GM18861 (cell line): Measurements from ENCODE around the gene SPOCK1.
"Not testable (repeated sequence)": the region's sequence is repeated elsewhere in the genome, so short reads cannot be mapped to it uniquely, and the experiment has no call there.

Experiments
- ATAC-seq: cut with Tn5 transposase; IDR thresholded peaks from one replicate; pipeline ENCODE4 v1.9.1; 2021; ENCODE audit not compliant: unreplicated experiment

SPOCK1 gene

GRCh38 chr5:137398751-137399150, 100.4 kb downstream of the SPOCK1 start:
- ATAC-seq = no peak

DNA sequence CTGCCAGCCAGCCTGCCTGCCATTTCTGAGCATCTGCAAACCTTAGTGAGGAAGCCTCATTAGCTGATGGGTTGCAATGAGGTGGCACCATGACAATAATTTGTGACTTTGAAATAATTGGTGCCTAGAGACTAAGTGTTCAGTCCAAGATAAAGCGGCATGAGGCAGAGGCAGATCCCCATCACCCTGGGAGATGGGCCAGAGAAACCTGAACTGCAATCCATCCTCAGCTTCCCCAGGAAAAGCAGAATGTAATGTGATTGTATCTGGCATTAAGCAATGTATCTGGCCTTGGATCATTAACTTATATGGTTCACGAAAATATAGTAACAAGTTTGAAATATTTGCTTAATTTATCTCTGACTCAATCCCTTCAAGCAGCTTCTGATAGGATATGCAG, 101.0 kb downstream of the SPOCK1 start:
- ATAC-seq = no peak

DNA sequence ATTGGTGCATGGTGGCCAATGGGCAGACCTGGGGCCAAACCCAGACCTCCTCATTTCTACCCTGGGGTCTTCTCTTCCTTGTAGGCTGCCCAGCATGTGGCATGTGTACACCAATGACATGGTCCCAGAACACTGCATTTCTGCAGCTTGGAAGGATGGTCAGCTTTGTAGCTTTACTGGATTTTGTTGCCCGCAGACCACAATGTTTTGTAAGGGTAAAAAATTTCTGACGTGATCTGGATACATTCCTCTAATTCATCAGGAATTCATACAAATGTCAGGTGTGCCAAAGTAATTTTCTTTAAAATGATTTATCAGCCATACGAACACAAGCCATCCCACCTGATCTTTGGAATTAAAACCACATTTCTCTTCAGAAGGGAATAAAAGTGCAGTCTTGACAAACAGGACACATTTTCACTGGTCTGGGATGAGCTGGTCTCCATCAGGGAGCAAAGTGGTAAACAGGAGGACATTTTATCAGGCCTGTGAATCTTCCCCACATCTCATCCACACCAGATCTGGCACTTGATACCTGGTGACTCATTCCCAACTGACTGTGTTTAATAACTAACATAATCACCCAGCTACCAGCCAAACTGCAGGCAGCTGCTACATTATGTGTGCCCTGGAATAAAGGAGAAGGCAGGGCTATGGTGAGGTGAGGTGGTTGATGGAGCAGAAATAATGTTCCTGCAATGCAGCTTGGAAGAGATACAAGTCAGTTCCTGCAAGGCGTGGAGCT, 103.9 kb downstream of the SPOCK1 start:
- ATAC-seq = no peak

- ATAC-seq = no peak
Observed at GRCh38 chr5:137394380-137394779, 104.7 kb downstream of the SPOCK1 start.

- no peak for ATAC-seq
Observed at GRCh38 chr5:137393196-137393993, 105.7 kb downstream of the SPOCK1 start.

- no peak for ATAC-seq
Observed at GRCh38 chr5:137392261-137392660, 106.9 kb downstream of the SPOCK1 start.

DNA sequence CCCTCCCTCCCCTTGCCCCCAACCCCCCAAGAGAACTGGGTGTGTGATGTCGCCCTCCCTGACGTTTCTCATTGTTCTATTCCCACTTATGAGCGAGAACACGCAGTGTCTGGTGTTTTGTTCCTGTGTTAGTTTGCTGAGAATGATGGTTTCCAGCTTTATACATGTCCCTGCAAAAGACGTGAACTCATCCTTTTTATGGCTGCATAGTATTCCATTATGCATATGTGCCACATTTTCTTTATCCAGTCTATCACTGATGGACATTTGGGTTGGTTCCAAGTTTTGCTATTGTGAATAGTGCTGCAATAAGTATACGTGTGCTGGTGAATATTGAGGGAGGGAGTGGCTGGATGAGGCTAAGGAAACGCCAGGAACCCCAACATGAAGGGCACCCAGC, 108.1 kb downstream of the SPOCK1 start:
- not testable (repeated sequence) for ATAC-seq

- ATAC-seq = no peak
Observed at GRCh38 chr5:137389042-137389441, 110.1 kb downstream of the SPOCK1 start.

DNA sequence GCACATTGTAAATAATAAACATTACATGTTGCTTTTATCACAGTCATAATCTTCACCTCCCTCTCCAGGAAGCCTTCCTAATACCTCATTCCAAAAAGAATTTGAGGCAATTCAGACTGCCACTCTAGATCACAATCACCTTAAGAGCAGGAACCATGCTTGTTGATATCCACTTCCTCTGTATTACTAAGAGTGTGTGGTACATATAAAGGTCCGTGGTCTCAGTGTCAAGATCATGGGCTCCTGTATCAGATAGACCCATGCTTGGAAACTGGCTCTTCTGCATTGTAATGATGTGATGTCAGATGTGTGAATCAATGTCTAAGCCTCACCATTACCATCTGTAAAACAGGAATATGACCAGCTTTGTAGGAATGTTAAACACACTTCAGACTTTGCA, 114.1 kb downstream of the SPOCK1 start:
- no peak for ATAC-seq

DNA sequence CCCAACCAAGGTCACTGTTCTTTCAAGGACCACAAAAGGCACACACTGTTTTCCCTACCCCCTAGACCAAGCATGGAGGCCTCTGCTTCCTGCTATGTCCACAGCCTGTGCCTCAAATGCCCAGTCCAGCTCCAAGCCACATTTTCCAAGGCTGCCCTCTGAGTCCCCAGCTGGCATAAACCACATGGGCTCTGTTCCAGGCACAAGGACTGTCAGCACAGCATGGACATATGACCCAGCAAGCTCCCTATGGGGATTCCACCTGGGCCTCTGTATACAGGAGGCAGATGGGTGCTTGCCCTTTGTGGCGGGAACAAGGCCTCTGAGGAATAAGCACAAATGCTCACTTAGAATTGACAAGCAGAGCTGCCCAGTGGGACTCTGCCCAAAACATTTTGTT, 115.2 kb downstream of the SPOCK1 start:
- no peak for ATAC-seq

- ATAC-seq = no peak
Observed at GRCh38 chr5:137381555-137381954, 117.6 kb downstream of the SPOCK1 start.

DNA sequence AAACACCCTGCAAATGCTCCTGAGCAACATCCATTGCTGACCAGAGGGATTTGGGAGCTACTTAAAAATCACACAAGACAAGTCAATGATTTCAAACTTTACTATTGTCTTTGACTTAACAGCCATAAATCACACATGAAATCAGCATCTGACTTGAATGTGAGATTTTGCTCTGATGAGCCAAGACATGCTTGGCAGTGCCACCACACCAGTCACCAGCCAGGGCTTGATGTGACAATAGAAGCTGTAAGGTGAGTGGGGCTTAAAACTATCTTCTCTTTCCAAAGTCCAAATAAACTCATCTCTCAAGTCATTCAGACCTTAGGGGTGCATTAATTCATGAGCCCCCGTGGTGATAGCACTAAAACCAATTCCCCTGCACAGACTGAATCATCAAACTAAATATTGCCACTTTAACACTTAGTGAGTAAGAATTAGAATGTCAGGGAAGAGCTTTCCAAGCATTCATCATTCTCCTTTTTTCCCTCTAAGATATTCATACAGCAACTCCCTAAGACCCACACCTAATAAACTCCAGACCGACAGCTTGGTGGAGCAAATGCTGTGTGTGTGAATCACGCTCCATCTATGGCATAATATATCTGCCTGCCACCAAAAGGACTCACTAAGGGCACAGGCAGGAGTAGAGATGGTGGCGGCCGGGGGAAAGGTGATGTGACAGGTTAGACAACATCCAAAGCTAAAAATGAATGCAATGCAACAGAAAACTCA, 119.4 kb downstream of the SPOCK1 start:
- no peak for ATAC-seq

GRCh38 chr5:137375741-137376526, 123.2 kb downstream of the SPOCK1 start:
- no peak for ATAC-seq

GRCh38 chr5:137374110-137374714, 124.9 kb downstream of the SPOCK1 start:
- no peak for ATAC-seq

DNA sequence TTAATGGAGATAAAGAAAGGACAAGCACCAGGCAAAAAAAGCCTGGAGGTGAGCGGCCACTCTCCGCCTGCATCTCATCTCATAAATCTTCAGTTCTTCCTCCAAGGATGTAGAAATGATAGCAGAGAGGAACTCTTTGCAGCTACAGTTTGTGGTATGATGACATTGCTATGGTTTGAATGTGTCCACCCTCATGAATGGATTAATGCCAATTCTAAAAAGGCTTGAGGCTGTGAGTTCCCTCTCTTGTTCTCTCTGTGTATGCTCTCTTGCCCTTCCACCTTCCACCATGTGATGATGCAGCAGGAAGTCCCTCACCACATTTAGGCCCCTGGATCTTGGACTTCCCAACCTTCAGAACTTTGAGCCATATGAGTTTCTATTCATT, 126.4 kb downstream of the SPOCK1 start:
- ATAC-seq = no peak

- no peak for ATAC-seq
Observed at GRCh38 chr5:137372016-137372772, 126.9 kb downstream of the SPOCK1 start.

GRCh38 chr5:137370096-137371071, 128.7 kb downstream of the SPOCK1 start:
- no peak for ATAC-seq

- no peak for ATAC-seq
Observed at GRCh38 chr5:137368651-137369050, 130.5 kb downstream of the SPOCK1 start.

DNA sequence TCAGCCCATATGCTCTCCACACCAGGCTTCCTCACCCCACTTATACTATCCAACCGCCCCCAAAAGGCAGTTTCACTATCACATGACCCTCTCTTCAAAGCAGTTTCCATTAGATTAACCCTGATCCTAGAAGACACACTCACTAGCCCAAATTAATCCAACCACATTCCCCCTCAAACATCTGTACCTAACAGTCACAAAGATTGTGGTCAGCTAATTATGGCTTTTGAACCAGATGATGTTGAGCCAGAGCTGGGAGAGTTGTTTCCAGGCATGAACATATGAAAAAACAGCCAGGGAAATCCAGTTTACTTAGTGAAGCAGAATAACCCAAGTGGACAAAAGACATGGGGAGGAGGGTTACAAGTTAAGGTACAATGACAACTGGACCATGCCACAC, 131.2 kb downstream of the SPOCK1 start:
- ATAC-seq = no peak
